HEK293 (cell line): ENCODE data around the gene CBFB.
A peak's percentile ranks its signal among the peaks of the same experiment; 100 is the strongest.

Source experiments
- GLIS1 ChIP-seq: fragments of 450-650 bp; formaldehyde crosslinking; IDR thresholded peaks from 2 replicates; pipeline ENCODE4 v1.5.1; 2016; ENCODE audit warnings: missing biosample characterization, missing genetic modification characterization
- GLIS2 ChIP-seq: fragments of 450-650 bp; formaldehyde crosslinking; IDR thresholded peaks from 2 replicates; pipeline ENCODE4 v1.5.1; 2016; ENCODE audit warnings: missing biosample characterization, missing genetic modification characterization
- IKZF3 ChIP-seq: fragments of 450-650 bp; IDR thresholded peaks from 2 replicates; pipeline ENCODE4 v1.5.0; 2018; ENCODE audit warnings: missing biosample characterization, mild to moderate bottlenecking, missing genetic modification characterization, moderate library complexity
- KLF16 ChIP-seq: fragments of 450-650 bp; formaldehyde crosslinking; IDR thresholded peaks from 2 replicates; pipeline ENCODE4 v1.5.1; 2017; ENCODE audit warnings: missing biosample characterization, missing genetic modification characterization
- MZF1 ChIP-seq: fragments of 450-650 bp; formaldehyde crosslinking; IDR thresholded peaks from 2 replicates; pipeline ENCODE4 v1.5.1; 2017; ENCODE audit warnings: missing biosample characterization, missing genetic modification characterization, borderline replicate concordance
- PATZ1 ChIP-seq: fragments of 450-650 bp; formaldehyde crosslinking; IDR thresholded peaks from 2 replicates; pipeline ENCODE4 v1.5.1; 2016; ENCODE audit warnings: missing biosample characterization, missing genetic modification characterization
- SCRT2 ChIP-seq: fragments of 450-650 bp; formaldehyde crosslinking; IDR thresholded peaks from 2 replicates; pipeline ENCODE4 v1.5.1; 2016; ENCODE audit warnings: missing biosample characterization, missing genetic modification characterization
- TSHZ1 ChIP-seq: fragments of 450-650 bp; formaldehyde crosslinking; IDR thresholded peaks from 2 replicates; pipeline ENCODE4 v1.5.1; 2016; ENCODE audit warnings: missing biosample characterization, missing genetic modification characterization, borderline replicate concordance
- ZBTB11 ChIP-seq: fragments of 450-650 bp; formaldehyde crosslinking; conservative IDR thresholded peaks from 2 replicates; pipeline ENCODE4 v1.5.1; 2016; ENCODE audit warnings: low read depth, missing biosample characterization, missing genetic modification characterization
- ZBTB20 ChIP-seq: fragments of 450-650 bp; formaldehyde crosslinking; IDR thresholded peaks from 2 replicates; pipeline ENCODE4 v1.5.1; 2016; ENCODE audit warnings: missing biosample characterization, missing genetic modification characterization
- ZBTB44 ChIP-seq: fragments of 450-650 bp; IDR thresholded peaks from 2 replicates; pipeline ENCODE4 v1.5.1; 2018; ENCODE audit warnings: missing biosample characterization, mild to moderate bottlenecking, missing genetic modification characterization
- ZBTB7A ChIP-seq: fragments of 450-650 bp; formaldehyde crosslinking; IDR thresholded peaks from 2 replicates; pipeline ENCODE4 v1.5.1; 2016; ENCODE audit warnings: low read depth, missing biosample characterization, missing genetic modification characterization
- ZFP37 ChIP-seq: fragments of 450-650 bp; formaldehyde crosslinking; IDR thresholded peaks from 2 replicates; pipeline ENCODE4 v1.5.1; 2016; ENCODE audit warnings: missing biosample characterization, missing genetic modification characterization
- ZNF24 ChIP-seq: fragments of 450-650 bp; formaldehyde crosslinking; IDR thresholded peaks from 2 replicates; pipeline ENCODE4 v1.5.1; 2016; ENCODE audit warnings: missing biosample characterization, missing genetic modification characterization
- ZNF302 ChIP-seq: fragments of 450-650 bp; formaldehyde crosslinking; IDR thresholded peaks from 2 replicates; pipeline ENCODE4 v1.5.1; 2016; ENCODE audit warnings: missing biosample characterization, missing genetic modification characterization, low read depth
- ZNF324 ChIP-seq: fragments of 450-650 bp; formaldehyde crosslinking; IDR thresholded peaks from 2 replicates; pipeline ENCODE4 v1.5.1; 2016; ENCODE audit warnings: missing biosample characterization, missing genetic modification characterization
- ZNF335 ChIP-seq: fragments of 450-650 bp; formaldehyde crosslinking; conservative IDR thresholded peaks from 2 replicates; pipeline ENCODE4 v1.5.1; 2016; ENCODE audit warnings: missing biosample characterization, missing genetic modification characterization
- ZNF449 ChIP-seq: fragments of 450-650 bp; formaldehyde crosslinking; IDR thresholded peaks from 2 replicates; pipeline ENCODE4 v1.5.1; 2017; ENCODE audit warnings: missing biosample characterization, mild to moderate bottlenecking, missing genetic modification characterization, moderate library complexity
- ZNF473 ChIP-seq: fragments of 450-650 bp; formaldehyde crosslinking; IDR thresholded peaks from 2 replicates; pipeline ENCODE4 v1.5.1; 2017; ENCODE audit warnings: missing biosample characterization, missing genetic modification characterization
- ZNF585B ChIP-seq: fragments of 450-650 bp; formaldehyde crosslinking; IDR thresholded peaks from 2 replicates; pipeline ENCODE4 v1.5.1; 2016; ENCODE audit warnings: missing biosample characterization, missing genetic modification characterization
- ZNF623 ChIP-seq: fragments of 450-650 bp; formaldehyde crosslinking; IDR thresholded peaks from 2 replicates; pipeline ENCODE4 v1.5.1; 2016; ENCODE audit warnings: missing biosample characterization, missing genetic modification characterization
- ZNF624 ChIP-seq: fragments of 450-650 bp; formaldehyde crosslinking; IDR thresholded peaks from 2 replicates; pipeline ENCODE4 v1.5.1; 2017; ENCODE audit warnings: missing biosample characterization, missing genetic modification characterization
- ZNF664 ChIP-seq: fragments of 450-650 bp; formaldehyde crosslinking; IDR thresholded peaks from 2 replicates; pipeline ENCODE4 v1.5.1; 2016; ENCODE audit warnings: missing biosample characterization, missing genetic modification characterization
- ZNF692 ChIP-seq: fragments of 450-650 bp; formaldehyde crosslinking; IDR thresholded peaks from 2 replicates; pipeline ENCODE4 v1.5.1; 2016; ENCODE audit warnings: missing biosample characterization, missing genetic modification characterization
- ZNF701 ChIP-seq: fragments of 450-650 bp; formaldehyde crosslinking; IDR thresholded peaks from 2 replicates; pipeline ENCODE4 v1.5.1; 2016; ENCODE audit warnings: missing biosample characterization, missing genetic modification characterization
- ZSCAN23 ChIP-seq: fragments of 450-650 bp; formaldehyde crosslinking; IDR thresholded peaks from 2 replicates; pipeline ENCODE4 v1.5.1; 2016; ENCODE audit warnings: missing biosample characterization, missing genetic modification characterization

Gene CBFB

GRCh38 chr16:67013823-67014633 lies 14.9 kb upstream of the CBFB start (continued):
- TF ChIP-seq ZBTB11 (tag by site-specific recombination) (0 out of 2 replicates have a peak, but pooled peaks have one; percentile 11), ZBTB20 (tag by site-specific recombination) (peak; percentile 51), ZNF585B (tag by site-specific recombination) (no peak), ZBTB7A (no peak), GLIS1 (tag by site-specific recombination) (peak; percentile 85), ZNF473 (tag by site-specific recombination) (no peak), MZF1 (tag by site-specific recombination) (no peak), GLIS2 (tag by site-specific recombination) (peak; percentile 86), ZNF701 (tag by site-specific recombination) (no peak), PATZ1 (tag by site-specific recombination) (peak; percentile 66), IKZF3 (tag by site-specific recombination) (peak; percentile 74), ZSCAN23 (tag by site-specific recombination) (no peak), ZFP37 (tag by site-specific recombination) (no peak), ZNF302 (no peak), SCRT2 (tag by site-specific recombination) (no peak), KLF16 (peak; percentile 77; the same call in 1 of the 2 replicates), ZNF335 (tag by site-specific recombination) (peak; percentile 99), ZBTB44 (tag by site-specific recombination) (peak; percentile 71), ZNF624 (tag by site-specific recombination) (no peak), ZNF449 (tag by site-specific recombination) (peak; percentile 39; the same call in 1 of the 2 replicates), ZNF692 (peak; percentile 59), ZNF623 (tag by site-specific recombination) (no peak), TSHZ1 (tag by site-specific recombination) (no peak), ZNF24 (tag by site-specific recombination) (no peak), ZNF664 (tag by site-specific recombination) (no peak), ZNF324 (tag by site-specific recombination) (no peak)
